HL-60 (cell line): Measurements from ENCODE around the gene PAAF1.

Source experiments
- DNase-seq, 2 experiments: peaks; one replicate each; pipeline ENCODE4 v3.0.0-alpha.2; 2010 to 2020; ENCODE audit warnings: low read depth in 1 of 2, low spot score in 1 of 2
- H3K27ac ChIP-seq: fragments of 250-450 bp; sonication (Bioruptor Pico); replicated peaks from 2 replicates; pipeline ENCODE4 v1.5.1; 2020; ENCODE audit warnings: mild to moderate bottlenecking, moderate library complexity
- H3K27me3 ChIP-seq: fragments of 250-450 bp; sonication (Bioruptor Pico); 2 replicates; pipeline ENCODE4 v1.5.1; 2021; ENCODE audit warnings: mild to moderate bottlenecking, moderate library complexity; ENCODE audit not compliant: insufficient read depth, poor library complexity, severe bottlenecking
- H3K4me3 ChIP-seq: replicated peaks from 2 replicates; pipeline ENCODE4 v1.5.1; 2011; ENCODE audit warnings: mild to moderate bottlenecking, control low read depth, low read length; ENCODE audit not compliant: insufficient read depth
- CTCF ChIP-seq: IDR thresholded peaks from one replicate; pipeline ENCODE4 v1.5.1; 2011; ENCODE audit warnings: low read length, control low read depth, inconsistent platforms; ENCODE audit not compliant: insufficient read depth
- GABPA ChIP-seq: IDR thresholded peaks from 2 replicates; pipeline ENCODE4 v1.6.1; 2012; ENCODE audit warnings: low read depth
- POLR2AphosphoS5 ChIP-seq: IDR thresholded peaks from 2 replicates; pipeline ENCODE4 v1.6.1; 2012; ENCODE audit warnings: low read depth
- REST ChIP-seq: IDR thresholded peaks from 2 replicates; pipeline ENCODE4 v1.6.1; 2012; ENCODE audit warnings: low read depth; ENCODE audit not compliant: insufficient replicate concordance
- SPI1 ChIP-seq: IDR thresholded peaks from 2 replicates; pipeline ENCODE4 v1.6.1; 2012; ENCODE audit warnings: low read depth, mild to moderate bottlenecking, borderline replicate concordance

Gene PAAF1

GRCh38 chr11:73944901-73945300 lies 68.1 kb downstream of the PAAF1 start:
- Histone ChIP-seq H3K4me3 (no peak overlapping the region), H3K27me3 (no peaks in the 10 kb centered on the region), H3K27ac (no peak overlapping the region)
- TF ChIP-seq REST (no peak), SPI1 (no peak), POLR2AphosphoS5 (no peak)
- DNase-seq: no peak

GRCh38 chr11:73945396-73945795 lies 68.6 kb downstream of the PAAF1 start:
- Histone ChIP-seq H3K4me3 (no peak overlapping the region), H3K27ac (no peak overlapping the region), H3K27me3 (no peaks in the 10 kb centered on the region)
- TF ChIP-seq CTCF: no peak
- TF ChIP-seq SPI1: no peak
- no peak for TF ChIP-seq REST
- no peak for TF ChIP-seq POLR2AphosphoS5
- no peak for TF ChIP-seq GABPA
- DNase-seq: peak in 1 of 2 experiments; percentile 9

- Histone ChIP-seq H3K27ac (no peak overlapping the region), H3K4me3 (no peak overlapping the region), H3K27me3 (no peaks in the 10 kb centered on the region)
- no peak for TF ChIP-seq REST
- no peak for TF ChIP-seq SPI1
- TF ChIP-seq CTCF: no peak
- TF ChIP-seq GABPA: no peak
- TF ChIP-seq POLR2AphosphoS5: no peak
- no peak for DNase-seq
These were observed 70.1 kb downstream of the PAAF1 start for GRCh38 chr11:73946798-73947458.
